Central memory CD4-positive, alpha-beta T cell (primary cell): ENCODE results near the gene UAP1L1.
"Not testable (repeated sequence)": the region's sequence is repeated elsewhere in the genome, so short reads cannot be mapped to it uniquely, and the experiment has no call there.

Source experiments
- DNase-seq: peaks from one replicate; pipeline ENCODE4 v3.0.0; 2022

The UAP1L1 gene

DNA sequence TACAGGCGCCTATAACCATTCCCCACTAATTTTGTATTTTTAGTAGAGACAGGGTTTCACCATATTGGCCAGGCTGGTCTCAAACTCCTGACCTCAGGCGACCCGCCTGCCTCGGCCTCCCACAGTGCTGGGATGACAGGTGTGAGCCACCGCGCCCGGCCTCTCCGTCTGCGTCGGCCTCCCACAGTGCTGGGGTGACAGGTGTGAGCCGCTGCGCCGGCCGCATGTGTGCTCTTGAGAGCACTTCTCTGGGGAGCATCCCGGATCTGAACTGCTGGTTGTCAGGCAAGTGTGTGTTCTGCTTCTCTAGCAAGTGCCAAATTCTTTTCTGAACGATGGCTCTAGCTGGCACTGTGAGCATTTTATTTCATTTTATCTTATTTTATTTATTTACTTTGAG lies 19.8 kb upstream of the UAP1L1 start:
- DNase-seq = no peak

DNA sequence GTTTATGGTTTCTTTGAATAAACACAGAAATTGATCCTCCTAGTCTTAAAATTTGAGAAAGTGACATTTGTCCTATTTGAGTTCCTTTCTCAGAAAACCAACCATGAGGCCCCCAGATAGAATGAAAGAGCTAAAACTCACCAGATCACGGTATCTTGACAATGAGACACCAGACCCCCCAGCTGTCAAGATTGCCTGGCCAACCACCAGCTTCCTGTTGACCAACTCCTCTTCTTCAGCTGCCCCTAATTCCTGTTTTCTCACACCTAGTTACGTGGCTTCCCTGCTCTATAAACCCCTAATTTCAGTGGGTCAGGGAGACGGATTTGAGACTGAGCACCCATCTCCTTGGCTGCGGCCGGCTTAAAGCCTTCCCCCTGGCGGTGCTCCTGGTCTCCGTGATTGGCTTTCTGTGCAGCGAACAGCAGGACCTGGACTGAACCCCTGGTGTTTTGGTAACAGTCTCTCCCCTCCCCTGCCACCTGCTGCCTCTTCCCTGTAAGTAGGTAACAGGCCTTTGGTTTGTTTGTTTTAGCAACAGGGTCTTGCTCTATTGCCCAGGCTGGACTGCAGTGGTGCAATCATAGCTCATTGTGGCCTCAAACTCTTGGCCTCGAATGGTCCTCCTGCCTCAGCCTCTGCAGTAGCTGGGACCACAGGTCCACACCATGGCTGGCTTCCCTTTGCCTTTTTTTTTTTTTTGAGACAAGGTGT lies 18.6 kb upstream of the UAP1L1 start:
- DNase-seq = no peak

DNA sequence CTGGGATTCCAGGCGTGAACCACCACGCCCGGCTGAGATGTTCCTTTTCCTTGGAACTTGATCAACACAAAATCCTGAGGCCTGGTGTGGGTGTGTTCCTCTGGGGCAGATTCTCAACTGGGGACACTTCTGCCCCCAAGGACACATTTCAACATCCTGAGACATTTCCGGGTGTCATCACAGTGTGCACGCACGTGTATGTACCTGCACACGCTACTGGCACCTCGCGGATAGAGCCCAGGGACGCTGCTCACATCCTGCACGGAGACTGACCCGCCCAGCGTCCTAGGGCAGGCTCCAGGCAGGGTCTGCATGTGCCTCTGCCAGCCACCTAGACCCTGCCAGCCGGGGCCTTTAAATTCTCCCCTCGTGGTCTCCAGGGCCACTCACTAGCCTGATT lies 14.9 kb upstream of the UAP1L1 start:
- no peak for DNase-seq

DNA sequence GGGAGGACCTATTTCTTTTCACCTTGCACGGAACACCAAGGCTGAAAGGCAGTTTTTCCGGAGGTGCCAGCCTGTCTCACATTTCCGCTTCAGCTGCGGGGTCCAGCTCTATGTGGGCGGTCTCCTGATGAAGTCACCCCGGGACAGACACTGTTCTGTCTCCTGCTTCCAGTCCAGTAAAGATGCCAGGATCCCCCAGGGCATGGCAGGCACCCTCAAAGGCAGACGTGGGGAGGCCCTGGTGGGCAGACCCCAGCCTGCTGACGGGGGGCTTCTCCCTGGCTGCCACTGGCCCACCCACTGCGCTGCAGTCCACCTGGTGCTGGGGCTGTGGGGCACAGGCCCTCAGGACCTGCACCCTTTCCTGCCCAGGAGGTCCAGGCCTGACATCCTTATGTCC lies 14.5 kb upstream of the UAP1L1 start:
- not testable (repeated sequence) for DNase-seq

DNA sequence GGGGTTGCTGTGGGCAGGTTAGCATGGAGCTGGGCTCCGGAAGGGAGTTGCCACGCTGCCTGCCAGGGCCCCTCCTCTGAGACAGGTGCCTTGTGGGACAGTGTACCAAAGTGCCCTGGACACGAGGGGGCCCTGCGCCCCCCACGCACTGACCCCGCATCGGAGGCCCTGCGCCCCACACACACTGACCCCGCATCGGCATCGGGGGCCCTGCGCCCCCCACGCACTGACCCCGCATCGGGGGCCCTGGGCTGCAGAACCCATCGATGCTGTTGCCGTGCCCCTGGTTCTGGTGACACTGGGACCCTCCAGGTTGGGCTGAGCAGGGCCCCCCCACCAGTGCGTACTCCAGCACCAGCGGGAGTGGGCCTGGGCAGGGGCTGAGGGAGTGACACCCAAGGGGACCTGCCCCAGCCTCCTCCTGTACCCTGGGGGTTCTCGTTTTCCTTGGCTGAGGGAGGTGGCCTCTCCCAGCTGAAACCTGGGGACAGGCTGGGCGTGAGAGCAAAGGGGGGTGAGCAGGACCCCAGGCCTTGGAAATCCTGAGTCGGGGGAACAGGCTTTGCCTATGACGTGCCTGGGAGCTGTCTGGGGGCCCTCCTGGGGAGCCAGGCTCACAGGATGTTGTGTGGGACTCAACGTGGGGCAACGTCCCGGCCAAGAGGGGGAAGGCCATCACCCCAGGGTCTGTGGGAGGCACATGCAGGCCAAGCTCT lies 13.8 kb upstream of the UAP1L1 start:
- DNase-seq = no peak

DNA sequence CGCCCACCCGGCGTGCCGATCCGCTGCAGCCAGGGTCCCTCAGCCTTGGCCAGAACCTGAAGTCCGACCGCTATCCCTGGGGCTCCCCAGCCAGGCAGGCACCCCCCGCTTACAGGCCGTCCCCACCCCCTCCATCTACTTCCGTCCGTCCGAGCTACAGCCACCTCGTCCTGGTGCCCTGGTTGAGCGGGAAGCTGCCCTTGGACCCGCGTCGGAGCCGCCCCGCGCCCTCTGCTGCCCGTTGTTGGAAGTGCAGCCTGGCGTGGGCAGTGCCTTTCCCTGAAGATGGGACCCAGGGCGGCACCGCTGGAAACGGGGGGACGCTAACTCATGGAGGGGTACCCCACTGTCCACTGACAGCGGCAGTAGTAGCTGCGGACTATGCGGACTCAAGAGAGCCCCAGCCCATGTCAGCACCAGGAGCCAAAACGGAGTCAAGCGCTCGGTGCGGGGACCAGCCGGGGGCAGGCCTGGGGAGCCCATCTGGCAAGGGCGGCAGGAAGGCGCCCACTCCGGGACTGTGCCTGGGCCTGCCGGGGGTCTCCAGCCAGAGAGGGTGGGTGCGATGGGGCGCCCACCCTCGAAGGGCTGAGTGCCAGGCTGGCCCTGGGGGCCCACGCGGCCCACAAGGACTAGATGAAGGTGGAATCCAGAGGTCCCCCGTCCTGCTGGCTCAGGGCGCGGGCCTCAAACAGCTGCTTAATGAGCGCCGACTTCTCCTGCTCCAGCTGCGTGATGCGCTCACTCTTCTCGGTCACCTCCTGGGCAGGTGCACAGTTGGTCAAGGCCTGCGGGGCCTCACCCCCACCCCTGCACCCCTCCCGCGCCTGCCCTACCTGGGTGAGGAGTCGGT lies 13.1 kb upstream of the UAP1L1 start:
- DNase-seq = peak; percentile 30

DNA sequence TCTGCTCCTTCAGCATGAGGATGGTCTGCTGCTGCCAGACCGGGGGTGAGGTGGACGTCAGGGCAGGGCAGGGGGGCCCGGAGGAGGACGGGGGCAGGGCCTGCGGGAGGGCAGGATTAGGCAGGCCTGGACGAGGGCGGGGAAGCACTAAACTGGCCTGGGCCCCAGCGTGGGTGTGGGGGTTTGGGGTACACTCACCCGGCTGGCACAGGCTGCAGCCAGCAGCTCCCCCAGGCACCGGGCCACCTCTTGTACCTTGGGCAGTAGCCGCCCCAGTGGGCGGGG lies 12.5 kb upstream of the UAP1L1 start:
- DNase-seq = no peak

DNA sequence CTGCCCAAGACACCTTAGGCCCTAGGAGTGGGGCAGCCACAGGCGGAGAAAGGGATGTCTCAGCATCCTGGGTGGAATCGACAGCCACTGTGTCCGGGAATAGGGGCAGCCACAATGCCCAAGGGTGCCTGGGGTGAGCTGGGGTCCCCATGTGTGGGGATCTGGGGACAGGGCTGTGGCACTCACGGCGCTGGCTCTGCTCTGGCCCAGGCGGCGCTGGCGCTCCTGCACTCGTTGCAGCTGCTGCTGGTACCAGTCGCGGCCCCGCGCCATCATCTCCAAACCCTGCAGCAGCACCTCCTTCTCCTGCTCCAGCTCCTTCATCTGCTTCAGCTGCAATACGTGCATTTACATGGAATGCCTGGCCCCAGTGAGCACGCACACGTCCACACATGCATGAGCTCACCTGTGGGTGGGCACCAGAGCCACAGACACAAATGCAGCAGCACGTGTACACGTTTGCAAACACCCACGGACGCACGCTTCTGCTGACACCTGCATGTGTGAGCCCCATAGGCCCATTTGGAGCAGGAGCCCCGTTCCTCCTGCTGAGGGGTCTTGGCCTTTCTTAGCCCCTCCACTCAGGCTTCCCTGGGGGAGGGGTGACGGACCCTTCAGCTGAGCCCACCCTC lies 11.9 kb upstream of the UAP1L1 start:
- no peak for DNase-seq

DNA sequence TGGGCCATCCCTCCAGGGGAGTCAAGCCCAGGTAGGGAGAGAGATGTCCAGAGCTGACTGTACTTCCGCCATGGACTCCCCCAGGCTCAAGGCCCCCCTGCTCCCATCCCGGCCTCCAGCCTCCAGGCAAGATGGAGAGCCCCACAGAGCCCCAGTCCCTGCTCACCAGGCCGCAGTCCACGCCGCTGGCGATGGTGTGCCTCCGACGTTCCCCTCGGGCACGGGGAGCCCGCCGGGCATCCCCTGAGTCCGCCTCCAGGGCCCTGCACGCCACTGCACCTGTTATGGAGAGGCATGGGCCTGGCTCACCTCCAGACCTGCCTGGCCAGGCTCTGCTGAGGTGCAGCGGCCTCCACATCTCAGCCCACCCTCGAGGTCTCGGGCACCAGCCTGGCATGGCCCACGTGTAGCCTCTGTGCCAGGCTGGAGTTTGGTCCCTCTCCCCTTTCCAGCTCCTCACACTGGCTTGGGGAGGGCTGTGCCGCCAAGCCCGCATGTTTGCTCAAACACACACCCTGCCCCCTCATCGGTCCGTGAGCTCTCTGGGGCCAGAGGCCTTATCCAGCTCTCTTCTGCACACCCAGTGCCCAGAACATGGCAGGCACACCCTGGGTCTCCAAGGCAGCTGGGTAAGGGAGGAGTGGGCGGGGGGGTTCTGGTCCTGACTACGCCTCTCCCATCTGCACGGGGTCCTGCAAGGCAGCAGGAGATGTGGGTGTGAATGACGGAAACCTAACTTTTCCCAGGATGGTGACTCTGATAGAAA lies 11.0 kb upstream of the UAP1L1 start:
- no peak for DNase-seq

DNA sequence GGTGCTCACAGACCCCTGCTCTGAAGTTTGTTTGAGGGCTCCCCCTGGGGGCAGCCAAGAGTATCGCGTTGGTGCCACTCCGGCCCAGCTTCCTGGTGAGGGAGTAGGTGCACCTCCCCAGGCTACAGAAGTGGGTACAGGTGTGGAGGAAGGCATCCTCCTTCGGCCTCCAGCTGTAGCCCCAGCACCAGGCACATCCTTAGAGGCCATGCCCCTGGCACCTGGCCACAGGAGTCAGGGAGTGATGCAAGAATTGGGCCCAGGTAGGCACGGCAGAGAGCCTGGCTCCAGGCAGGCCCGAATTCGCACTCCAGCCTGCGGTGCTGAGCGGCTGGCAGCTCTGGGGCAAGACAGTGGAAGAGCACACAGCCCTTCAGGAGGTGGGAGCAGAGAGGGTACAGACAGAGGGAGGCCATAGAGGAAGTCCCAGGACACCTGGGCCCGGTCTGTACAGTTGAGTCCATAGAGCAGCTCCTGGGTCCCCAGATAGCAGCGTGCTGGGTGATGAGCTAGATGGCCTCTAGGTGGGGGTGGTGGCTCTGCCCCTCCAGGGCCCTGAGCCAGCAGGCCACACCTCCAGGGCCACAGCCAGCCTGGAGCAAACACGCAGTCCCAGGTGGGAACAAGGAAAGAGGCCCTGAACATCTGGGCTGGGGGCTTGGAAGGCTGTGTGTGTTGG lies 9.3 kb upstream of the UAP1L1 start:
- DNase-seq = peak; percentile 85

DNA sequence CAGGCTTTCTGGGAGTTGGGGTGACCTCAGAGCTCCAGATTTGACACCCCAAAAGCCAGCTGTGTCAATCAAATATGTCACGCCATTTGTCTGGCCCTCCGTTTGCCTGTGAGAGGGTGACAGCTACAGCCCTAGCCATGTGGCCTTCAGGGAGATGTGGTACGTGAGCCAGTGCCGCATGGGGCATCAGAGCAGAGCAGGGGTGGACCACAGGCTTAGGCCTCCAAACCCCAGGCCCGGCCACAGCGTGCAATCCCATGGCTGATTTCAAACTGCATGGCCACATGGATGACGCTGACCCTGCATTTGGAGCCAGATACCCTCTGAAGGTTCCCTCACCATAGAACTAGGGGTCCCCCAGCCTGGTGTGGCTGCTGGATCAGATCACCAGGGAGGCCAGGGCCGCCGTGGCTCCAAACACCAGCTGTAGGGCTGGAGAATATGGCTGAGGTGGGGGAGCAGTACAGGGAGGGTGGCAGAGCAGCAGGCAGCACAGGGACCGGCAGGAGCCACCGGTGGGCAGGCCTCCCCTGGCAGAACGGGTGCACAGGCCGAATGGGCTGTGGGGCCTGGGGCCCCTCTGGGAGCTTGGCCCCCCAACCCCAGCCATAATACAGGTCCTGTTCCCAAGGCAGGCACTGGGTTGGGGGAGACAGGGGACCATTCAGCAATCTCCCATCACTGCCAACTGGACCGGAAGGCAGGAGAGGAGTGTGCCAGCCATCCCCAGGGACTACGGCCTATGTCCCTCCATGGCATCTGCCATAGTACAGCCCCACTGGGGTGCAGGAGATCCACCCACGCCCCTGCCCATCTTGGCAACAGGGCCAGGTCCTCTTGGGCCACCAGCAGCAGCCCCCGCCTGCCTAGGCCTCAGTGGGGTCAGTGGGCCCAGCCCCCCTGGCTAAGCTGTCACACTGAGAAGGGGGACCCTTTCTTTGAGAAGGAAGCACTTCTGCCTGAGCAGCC lies 8.5 kb upstream of the UAP1L1 start:
- DNase-seq = no peak

DNA sequence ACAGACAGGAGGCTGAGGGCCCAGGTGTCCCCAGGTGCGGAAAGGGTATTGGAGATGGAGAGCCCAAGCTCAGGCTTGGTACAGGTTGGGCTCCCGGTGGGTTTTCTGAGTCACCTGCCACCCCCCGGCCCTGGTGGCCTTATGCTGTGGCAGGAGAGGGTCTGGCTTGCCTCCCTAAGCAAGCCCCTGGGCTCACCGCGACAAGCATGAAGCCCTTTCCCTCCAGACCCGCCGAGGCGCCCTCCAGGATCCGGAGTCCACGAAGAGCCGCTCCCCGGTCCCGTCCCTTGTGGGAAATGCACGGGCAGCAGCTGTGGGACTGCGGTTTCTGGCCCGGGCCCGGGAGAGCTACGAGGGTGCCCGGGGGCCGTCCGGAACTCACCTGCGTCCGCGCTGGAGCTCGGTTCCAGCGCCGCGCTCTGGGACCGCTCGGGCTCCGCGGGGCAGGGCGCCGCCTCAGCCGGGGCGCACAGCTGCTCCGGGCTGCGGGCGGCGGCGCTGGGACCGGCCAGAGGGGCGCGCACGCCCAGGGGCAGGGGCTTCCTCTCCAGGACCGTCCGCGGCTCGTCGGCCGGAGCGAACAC lies 7.7 kb upstream of the UAP1L1 start:
- DNase-seq = no peak

DNA sequence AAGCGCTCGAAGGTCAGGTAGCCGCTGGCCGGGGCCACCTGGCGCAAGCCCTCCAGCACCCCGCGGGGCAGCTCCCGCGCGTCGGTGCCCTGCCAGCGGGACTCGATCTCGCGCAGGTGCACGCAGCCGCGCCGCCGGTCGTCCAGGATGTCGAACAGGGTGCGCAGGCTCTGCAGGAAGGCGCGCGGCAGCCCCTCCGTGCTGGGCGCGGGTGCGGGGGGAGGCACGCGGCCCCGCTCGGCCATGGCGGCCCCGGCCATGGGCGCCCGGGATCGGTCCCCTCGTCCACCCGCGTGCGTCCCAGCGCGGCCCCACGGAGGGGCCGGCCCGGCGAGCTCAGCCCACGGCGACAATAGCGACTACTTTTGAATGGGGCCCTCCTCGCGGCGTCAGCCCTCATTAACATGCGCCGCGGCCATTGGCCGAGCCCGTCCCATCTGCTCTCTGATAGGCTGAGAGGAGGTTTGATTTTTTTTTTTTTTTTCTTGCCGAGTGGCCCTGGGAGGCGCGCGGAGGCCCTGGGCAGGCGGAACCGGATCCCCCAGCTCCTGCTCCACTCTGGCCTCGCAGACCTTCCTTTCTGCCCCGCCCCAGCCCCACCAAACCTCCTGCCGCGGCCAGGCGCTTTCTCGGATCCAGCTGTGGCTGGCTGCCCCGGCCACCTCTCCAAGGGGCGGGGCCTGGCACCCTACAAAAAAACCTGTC lies 7.0 kb upstream of the UAP1L1 start, which contains the start of gene SAPCD2:
Gene SAPCD2, minus strand, starts transcription at position 357 of the 705 bp plus-strand sequence. Its CDS starts 97 bp downstream, at position 260.
- peak; percentile 85 for DNase-seq

DNA sequence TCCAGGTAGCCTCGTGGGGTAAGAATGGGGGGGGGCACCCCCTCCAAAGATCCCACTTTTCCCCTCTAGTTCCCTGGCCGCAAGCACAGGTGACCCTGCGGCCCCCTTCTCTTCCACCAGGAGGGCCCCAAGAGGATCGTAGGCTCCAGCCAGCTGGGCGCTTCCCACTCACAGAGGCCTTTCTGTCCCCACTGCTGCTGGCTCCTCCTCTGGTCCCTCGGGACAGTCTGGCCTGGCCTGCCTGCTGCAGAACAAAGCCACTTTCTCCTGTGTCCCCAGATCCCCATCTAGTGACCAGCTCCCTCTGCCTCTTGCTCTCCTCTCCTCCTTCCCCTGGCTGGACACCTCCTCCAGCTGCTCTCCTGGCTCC lies 6.4 kb upstream of the UAP1L1 start:
- DNase-seq = no peak

DNA sequence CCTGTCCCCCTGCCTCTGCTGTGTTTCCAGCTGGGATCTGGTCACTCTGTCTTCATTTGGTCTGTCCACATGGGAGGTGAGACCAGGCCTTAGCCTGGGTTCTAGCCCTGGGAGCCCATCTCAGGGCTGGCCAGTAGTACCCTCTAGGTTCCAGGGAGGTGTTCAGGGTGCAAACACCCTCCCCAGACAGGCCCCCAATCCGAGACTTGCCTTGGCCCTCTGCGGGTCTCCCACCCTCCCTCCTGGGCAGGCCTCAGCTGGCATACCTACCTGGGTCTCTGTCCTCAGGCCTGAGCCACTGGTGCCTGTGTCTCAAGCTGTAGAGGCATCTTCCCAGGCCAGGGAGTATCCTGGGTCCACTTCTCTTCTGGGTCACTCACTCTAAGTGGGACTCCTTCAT lies 6.0 kb upstream of the UAP1L1 start:
- DNase-seq = no peak

DNA sequence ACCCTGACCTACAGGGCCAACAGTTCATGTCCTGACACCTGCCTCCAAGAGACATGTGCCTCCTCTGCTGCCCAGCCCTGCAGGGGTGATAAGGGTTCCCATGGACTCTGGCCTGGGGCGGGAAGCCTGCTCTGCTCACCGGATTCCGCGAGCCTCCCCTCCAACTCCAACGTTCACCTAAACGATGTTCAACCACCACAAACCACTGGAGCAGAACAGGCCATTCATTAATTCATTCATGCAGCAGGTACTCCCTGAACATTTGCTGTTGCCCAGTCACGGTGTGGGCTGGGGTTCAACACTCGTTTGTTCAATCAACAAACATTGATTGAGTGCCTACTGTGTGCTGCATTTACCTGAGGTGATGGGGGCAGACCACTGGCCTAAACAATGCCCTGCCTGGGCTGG lies 3.3 kb upstream of the UAP1L1 start:
- DNase-seq = no peak

DNA sequence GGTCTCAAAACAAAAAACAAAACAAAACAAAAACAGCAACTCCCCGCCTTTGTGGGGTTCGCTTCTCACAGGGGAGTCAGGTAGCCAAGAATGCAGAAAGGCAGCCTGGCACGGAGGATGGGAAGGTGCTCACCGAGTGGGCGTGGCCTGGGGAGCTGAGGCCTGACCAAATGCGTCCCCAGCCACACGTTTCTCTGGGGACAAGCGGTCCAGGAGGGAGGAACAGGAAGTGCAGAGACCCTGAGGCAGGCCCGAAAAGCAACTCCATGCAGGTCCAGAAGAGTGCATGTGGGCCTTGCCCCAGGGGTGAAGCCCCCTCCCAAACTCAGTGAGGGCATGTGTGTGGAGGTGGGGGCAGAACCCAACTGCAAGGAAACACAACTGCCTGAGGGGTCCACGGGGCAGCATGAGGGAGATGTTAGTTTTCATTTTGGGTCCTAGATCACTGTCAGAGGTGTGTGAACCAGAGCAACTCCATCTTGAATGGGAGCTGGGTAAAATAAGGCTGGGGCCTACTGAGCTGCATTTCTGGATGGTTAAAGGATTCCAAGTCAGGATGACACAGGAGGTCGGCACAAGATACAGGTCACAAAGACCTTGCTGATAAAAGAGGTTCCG lies 2.6 kb upstream of the UAP1L1 start:
- DNase-seq = no peak

DNA sequence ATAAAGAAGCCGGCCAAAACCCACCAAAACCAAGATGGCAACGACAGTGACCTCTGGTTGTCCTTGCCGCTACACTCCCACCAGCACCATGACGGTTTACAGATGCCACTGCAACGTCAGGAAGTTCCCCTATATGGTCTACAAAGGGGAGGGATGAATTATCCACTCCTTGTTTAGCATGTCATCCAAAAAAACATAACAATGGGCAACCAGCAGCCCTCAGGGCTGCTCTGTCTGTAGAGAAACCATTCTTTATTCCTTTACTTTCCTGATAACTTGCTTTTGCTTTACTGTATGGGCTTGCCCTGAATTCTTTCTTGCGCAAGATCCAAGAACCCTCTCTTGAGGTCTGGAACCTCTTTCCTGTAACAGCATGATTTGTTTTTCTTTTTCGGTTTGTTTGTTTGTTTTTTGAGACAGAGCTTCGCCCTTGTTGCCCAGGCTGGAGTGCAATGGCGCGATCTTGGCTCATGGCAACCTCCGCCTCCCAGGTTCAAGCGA lies 2.0 kb upstream of the UAP1L1 start:
- DNase-seq = no peak

DNA sequence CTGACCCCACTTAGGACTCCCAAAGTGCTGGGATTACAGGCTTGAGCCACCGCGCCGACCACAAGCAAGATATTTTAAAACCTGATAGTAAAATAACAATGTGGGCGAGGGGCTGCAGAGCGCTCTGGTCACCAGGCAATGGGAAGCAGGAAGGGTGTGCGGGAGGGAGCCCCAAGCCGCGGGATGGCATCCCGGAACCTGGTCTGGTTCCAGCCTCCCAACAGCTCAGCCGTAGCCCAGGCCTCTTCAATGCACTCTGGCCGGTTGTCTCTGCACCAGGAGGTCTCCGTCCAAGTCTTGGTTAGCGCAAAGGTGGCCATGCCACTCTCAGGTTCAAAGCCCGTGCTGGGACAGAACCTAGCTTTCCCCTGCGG lies 694 bp upstream of the UAP1L1 start:
- no peak for DNase-seq
